NCI-H1694 treated with DMSO at 0.1 percent for 48 hours (cell line): ENCODE measurements around the gene EXOC3L2.

ENCODE experiments used
- DNase-seq: peaks from one replicate; lab custom pipeline; 2025; lab: John Stamatoyannopoulos, UW

EXOC3L2 gene

DNA sequence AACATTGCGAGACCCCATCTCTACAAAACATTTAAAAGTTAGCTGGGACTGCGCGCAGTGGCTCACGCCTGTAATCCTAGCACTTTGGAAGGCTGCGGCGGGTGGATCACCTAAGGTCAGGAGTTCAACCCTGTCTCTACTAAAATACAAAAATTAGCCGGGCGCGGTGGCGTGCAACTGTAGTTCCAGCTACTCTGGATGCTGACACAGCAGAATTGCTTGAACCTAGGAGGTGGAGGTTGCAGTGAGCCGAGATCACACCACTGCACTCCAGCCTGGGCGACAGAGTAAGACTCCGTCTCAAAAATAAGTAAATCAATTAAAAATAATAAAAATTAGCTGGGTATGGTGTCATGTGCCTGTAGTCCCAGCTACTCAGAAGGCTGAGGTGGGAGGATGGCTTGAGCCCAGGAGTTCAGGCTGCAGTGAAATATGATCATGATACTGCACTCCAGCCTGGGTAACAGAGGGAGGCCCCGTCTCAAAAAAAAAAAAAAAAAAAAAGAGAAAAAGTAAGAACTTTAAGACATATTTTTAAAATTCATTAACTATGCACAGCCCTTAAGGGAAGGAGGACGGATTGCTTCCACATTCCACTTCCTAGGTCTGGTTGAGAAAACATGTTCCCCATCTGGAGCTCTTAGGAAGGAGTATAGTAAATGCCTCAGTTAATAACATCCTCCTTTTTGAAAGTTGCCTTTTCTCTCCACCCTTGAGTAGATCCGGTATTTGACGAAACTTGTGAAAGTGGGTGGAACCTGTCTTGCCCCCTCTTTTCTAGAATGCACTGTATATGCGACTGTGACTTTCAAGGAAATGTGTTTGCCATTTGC is 26.1 kb downstream of the EXOC3L2 start:
- no peak for DNase-seq

DNA sequence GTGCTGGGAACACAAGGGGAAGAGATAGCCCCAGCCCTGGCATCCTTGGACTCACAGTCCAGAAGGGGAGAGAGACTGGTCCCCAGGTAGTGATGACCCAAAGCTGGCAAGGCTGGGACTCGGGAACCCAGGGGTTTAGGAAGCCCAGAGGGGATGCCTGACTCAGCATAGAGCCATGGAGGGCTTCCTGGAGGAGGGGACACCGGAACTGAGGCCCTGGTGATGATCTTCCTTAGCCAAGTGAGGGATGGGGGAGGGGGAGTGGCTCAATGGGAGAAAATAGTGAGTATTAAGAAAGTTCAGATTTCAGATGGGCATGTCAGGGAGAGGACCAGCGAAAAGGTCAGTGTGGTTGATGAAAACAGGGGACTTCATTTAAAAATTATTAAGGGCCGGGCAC is 26.8 kb downstream of the EXOC3L2 start:
- DNase-seq = no peak

DNA sequence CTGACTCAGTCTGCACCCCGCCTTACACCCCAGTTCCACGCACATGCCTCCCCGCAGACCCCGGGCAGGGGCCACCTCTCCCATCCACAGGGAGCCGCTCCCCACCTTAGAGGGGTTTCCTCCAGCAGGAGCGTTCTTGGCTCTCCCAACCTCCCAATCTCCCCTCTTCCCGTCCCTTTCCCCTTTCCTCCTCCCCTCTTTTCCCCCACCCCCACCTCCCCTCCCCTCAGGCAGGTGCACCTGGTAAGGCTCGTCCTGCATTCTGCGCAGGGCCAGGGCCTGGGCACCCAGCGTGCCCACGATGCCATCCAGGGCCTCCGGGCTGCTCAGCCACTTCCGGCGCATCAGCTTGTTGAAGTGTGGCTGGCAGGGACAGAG is 27.3 kb downstream of the EXOC3L2 start:
- no peak for DNase-seq

DNA sequence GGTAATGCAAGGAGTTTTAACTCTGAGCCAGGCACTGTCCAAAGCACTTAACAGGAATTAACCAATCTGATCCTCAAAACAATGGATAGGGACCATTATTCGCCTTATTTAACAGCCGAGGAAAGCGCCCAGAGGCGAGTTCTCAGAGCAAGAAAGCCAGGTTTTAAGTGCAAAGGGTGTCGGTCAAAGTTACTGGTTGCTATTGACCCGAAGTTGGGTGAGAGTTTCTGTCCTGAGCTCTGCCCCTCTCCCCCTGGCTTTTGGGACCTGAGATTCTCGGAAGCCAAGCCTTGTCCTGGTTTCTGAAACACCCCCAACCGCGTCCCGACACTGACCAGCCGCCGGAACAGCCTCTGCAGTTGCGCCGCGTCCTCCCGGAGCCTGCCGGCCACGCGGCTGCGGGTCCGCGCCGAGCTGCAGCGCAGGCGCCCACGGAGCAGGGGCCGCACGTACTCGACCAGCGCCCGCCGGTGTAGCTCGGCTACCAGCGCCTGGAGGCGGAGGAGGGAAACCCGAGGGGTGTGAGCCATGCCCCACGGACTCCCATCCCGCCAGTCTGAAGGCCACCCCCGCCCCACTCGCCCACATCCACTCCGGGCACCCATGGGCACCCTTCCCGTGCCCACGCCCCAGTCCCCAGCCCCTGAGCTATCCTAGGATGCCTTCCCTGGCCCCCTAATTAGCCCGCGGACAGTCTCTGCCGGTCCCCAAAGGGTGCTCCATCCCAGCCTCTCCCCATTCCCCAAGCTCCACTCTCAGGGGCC is 27.8 kb downstream of the EXOC3L2 start:
- no peak for DNase-seq

DNA sequence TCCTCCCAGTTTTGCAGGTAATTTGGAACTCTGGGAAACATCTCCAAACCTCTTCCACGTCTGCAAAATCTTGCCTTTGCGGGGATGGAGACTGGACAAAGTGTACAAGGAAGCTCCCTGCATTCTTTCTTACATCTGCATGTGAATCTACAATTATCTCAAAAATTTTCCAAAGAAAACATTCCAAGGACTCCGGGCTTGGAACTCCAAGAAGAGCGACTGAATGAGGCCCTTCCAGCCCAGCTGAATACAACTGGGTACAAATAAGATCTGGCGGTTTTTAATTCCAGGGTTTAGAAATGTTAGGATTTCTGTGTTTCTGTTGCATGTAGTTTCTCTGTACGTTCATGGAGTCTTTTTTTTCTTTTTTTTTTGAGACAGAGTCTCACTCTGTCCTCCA is 28.5 kb downstream of the EXOC3L2 start:
- DNase-seq = no peak

DNA sequence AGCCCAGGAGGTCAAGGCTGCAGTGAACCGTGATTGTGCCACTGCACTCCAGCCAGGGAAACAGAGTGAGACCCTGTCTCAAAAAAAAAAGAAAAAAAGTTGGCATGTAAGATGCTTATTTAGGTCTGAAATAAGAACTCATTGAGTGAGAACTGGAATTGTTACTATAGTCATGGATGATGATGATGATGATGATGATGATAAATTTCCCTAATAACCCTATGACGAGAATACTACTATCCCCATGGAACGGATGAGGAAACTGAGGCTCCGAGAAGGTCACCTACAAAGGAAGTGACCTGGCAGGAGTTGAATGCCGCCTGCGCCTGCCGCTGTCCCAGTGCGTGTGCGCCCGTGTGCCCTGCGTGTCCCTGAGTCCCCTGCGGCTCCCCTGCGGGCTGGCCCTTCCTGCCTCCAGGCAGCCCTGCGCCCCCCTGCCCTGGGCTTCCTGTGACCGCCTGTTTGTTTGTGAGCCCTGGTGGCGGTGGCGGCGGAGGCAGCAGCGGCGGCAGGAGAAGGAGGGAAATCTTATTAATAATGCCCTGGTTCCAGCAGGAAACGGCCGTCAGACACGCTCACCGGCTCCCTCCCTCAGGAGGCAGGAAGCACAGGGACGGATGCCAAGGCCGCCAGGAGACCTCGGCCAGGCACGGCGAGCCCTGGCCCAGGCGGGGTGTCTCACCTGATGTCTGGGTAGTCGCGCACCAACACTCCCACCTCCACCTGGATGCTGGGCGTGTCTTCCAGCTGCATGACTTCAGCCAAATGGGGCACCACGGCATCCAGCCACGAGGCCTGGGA is 29.6 kb downstream of the EXOC3L2 start:
- DNase-seq = no peak

DNA sequence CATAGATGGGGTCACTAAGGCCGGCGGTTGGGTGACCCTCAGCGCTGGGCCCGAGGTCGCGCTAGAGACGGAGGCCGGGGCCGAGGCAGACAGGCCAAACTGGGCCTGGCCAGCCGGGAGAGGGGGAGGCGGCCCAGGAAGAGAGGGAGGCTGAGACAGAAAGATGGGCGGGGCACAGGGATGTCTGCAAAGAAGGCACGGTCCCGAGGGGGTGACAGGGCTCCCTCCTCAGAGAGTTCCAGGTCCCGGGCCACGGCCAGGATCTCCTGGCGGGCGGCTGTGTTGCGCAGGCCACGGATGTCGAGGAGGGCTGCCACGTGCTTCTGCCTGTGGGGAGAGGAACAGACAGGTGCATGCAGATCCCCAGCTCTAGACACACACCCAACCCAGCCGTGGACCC is 32.2 kb downstream of the EXOC3L2 start:
- DNase-seq = no peak

DNA sequence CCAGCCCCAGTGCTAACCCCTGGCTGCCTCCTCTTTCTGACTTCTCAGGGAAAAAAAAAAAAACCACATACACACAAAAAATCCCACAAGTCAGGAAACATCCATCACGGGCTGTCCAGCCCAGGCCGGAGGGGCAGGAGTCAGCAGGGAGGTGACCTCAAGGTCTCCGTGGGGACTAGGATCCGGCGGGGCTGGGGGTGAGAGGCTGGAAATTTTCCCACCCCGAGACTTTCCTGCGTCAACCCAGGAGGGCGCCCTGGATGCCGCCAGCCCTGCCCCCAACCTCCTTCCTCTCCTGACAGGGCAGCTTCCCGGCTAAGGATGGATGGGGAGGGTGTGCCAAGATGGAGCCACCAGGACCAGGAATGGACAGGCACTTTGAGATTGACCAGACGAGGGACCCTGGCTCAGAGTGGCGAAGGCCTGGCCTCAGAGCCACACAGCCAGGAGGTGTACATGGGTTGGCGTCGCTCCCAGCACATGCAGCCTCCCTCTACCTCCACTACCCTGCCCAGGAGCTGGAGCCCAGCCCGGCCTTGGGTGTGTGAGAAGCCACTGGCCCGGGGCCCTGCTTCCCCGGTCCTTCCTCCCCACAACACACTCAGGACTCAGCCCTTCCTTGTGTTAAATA is 33.3 kb downstream of the EXOC3L2 start:
- DNase-seq = no peak

DNA sequence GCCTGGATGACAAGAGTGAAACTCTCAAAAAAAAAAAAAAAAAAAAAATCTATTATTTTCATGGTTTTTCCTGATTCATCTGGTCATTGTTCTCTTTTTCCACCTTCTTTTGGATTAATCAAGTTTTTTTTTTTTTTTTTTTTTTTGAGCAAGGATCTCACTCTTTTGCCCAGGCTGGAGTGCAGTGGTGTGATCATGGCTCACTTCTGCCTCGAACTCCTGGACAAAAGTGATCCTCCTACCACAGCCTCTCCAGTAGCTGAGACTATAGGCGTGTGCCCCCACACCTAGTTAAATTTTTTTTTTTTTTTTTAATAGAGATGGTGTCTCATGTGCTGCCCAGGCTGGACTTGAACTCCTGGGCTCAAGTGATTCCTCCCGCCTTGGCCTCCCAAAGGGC is 38.9 kb downstream of the EXOC3L2 start:
- DNase-seq = no peak

DNA sequence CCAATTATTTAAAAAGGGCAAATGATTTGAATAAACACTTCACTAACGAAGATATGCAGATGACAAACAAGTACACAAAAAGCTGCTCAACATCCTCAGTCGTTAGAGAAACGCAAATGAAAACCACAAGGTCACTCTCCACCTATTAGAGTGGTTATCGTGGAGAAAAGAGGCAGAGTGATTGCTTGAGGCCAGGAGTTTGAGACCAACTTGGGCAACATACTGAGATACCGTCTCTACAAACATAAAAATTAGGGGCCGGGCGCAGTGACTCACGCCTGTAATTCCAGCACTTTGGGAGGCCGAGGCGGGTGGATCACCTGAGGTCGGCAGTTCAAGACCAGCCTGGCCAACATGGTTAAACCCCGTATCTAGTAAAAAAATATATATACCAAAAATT is 39.4 kb downstream of the EXOC3L2 start:
- no peak for DNase-seq

DNA sequence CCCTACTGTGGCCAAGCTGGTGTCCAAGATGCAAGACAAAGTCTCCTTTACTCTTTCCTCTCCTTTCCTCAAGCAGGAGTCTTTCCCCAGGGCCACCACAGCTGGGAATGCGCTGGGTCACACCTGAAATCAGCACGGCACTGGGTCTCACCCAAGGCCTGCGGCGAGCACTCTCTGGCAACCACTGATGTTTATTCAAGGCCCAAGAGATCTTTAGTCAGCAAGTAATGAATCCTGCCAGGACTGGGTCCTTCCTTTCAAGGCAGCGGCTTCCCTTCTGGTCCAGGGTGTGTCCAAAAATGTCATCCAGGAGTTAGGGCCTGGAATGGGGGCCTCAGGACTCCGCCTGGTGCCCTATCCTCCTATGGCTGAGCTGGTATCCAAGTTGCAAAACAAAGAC is 42.6 kb downstream of the EXOC3L2 start:
- no peak for DNase-seq

DNA sequence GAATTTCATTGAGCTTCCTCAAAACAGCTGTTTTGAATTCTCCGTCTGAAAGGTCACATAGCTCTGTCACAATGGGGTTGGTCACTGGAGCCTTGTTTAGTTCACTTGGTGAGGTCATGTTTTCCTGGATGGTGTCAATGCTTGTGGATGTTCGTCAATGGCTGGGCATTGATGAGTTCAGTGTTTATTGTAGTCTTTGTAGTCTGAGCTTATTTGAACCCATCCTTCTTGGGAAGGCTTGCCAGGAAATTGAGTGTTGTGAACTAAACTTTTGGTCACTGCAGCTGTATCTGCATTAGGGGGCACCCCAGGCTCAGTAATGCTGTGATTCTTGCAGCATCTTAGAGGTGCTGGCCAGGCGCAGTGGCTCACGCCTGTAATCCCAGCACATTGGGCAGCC is 44.6 kb downstream of the EXOC3L2 start:
- DNase-seq = peak; percentile 20

DNA sequence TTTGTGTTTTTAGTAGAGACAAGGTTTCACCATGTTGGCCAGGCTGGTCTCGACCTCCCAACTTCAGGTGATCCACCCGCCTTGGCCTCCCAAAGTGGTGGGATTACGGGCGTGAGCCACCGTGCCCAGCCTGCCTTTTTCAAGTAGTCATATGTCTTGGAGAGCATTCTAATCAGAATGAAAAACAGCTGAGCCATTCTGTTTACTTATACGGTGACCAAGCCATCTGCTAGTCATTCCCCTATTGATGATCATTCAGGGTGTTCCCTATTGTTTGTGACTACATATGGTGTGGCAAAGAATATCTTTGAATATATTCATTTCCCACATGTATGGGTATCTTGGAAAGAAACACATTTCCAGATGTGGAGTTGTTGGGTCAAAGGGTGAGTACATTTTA is 49.4 kb downstream of the EXOC3L2 start:
- DNase-seq = peak; percentile 1

DNA sequence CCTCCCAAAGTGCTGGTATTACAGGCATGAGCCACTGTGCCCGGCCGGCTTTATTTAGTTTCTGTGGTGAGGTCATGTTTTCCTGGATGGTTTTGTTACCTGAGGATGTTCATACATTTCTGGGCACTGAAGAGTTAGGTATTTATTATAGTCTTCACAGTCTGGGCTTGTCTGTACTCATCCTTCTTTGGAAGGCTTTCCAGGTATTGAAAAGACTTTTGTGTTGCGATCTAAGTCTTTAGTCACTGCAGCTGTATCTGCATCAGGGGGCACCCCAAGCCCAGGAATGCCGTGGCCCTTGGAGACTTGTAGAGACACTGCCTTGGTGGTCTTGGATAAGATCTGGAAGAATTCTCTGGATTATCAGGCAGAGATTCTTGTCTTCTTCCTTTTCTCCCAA is 53.8 kb downstream of the EXOC3L2 start:
- DNase-seq = no peak

DNA sequence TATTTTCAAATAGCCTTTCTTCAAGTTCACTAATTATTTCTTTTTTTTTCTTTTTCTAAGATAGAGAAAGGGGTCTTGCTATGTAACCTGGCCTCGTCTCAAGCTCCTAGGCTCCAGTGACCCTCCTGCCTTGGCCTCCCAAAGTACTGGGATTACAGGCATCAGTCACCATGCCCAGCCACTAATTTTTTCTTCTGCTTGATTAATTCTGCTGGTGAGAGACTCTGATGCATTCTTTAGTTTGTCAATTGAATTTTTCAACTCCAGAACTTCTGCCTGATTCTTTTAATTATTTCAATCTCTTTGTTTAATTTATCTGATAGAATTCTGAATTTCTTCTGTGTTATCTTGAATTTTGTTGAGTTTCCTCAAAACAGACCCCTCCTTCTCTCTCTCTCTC is 55.2 kb downstream of the EXOC3L2 start:
- DNase-seq = no peak

DNA sequence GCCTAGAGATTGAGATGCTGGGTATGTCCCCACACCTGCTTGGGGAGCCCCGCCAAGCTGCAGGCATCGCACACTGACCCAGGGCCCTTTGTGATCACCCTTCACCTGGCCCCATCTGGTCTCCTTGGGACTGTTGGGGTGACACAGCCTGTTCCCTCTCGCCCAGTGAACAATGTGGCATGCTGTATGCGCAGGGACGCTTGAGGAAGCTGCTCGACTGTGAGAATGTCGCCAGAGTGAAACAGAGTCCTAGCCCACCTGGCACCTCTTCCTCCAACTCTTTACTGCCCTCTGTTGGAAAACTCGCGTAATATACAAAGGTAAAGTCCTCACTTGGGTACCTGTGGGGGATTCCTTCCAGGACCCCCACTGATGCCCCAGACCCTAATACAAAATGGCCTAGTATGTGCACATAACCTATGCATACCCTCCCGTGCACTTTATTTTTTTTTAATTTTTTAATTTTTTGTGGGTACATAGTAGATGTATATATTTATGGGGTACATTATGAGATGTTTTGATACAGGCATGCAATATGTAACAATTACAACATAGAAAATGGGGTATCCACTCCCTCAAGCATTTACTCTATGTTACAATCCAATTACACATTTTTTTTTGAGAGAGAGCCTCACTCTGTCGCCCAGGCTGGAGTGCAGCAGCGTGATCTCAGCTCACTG is 57.6 kb downstream of the EXOC3L2 start:
- peak; percentile 40 for DNase-seq

DNA sequence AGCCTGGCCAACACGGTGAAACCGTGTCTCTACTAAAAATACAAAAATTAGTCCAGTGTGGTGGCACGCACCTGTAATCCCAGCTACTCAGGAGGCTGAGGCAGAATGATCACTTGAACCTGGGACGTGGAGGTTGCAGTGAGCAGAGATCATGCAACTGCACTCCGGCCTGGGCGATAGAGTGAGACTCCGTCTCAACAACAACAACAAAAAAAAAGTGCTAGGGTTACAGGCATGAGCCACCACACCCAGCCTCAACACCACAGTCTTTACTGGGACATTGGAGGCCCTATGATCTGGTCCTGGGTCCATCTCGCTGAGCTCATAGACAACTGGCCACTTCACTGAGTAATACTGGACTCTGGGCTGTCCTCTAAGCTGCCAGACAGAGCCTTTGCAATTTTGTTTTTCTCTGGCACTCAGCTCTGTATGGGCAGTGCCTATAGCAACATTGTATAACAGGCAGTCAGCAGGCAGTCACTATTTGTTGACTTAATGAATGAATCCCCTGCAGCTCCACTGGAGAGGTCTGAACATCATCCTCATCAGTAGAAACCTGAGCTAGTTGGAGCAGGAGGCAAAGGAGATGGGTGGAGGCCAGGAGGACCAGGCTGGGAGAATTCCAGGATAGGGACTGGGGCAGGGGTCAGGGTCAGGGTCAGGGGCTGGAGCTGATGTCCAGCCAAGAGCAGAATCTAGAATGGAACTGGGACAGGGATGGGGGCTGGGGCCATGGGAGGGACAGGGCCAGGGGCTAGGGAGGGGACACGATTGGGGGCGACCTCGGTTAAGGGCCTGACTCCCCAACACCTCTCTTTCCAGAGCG is 58.5 kb downstream of the EXOC3L2 start:
- no peak for DNase-seq

DNA sequence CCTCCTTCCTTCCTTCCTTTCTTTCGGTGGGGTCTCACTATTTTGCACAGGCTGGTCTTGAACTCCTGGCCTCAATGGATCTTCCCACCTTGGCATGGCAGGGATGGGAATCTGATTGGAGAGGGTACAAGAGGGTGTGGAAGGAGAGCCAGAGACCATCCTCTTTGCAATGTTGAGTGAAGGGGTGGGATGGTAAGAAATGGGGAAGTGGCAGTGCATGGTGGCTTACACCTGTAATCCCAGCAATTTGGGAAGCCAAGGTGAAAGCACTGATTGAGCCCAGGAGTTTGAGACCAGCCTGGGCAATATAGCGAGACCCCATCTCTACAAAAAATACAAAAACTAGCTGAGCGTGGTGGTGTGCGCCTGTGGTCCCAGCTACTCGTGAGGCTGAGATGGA is 61.1 kb downstream of the EXOC3L2 start:
- DNase-seq = no peak

DNA sequence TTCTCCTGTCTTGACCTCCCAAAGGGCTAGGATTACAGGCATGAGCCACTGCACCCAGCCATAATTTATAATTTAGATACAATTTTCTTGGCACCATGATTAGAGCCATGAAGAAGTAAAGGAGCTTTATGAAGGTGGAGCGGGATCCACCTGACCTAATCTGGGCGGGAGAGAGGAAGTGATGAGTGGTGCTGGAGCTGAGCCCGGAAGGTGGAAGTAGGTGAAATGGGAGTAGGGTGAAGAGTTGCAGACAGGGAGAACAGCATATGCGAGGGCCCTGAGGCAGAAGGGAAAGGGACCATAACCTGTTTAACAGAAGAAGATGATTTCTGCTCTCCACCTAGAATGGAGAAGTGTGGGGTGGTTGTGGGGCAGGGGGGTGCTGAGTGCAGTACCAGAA is 62.4 kb downstream of the EXOC3L2 start:
- no peak for DNase-seq

DNA sequence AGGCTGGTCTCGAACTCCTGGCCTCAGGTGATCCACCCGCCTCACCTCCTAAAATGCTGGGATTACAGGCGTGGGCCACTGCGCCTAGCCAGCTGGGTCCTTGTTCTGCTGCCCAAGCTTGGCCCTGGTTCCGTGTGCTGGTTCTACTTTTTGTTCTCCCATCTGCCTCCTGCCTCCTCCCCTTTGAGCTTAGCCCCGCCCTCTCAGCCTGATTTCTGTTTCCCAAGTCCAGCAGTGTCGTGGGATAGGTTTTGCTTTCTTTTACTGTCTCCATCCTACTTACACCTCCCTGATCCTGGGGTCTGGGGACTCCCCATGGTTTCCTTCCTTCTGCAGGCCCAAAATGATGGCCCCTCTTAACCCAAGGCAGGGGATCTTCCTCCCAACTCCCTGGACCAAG is 64.3 kb downstream of the EXOC3L2 start:
- DNase-seq = no peak

DNA sequence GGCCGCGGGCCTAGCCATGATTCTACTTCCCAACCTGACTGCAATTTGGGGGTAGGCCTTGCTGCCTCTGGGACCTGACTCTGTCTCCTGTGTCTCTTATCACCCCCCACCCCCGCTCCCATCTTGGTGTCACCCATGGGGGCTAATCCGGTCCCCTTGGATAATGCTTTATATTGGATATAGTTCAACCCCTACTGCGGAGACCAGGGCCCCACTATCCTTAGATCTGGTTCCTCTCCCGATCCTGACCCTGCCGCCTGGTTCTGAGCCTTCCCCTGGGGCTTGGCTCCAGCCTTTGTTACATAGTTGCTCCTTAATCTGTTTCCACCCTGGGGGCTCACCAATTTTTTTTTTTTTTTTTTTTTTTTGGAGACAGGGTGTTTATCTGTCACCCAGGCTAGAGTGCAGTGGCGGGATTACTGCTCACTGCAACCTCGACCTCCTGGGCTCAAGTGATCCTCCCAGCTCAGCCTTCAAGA is 65.3 kb downstream of the EXOC3L2 start:
- DNase-seq = no peak
